Brain pericyte (primary cell): ENCODE data around the gene RNF123.
"Not testable (repeated sequence)": the region's sequence is repeated elsewhere in the genome, so short reads cannot be mapped to it uniquely, and the experiment has no call there.

Experiments used
- DNase-seq: peaks from one replicate; pipeline ENCODE4 v3.0.0-alpha.2; 2012; ENCODE audit warnings: low read depth, low spot score

Gene RNF123

GRCh38 chr3:49680493-49681231 lies 8.7 kb upstream of the RNF123 start:
- DNase-seq = no peak

GRCh38 chr3:49681232-49681522 lies 8.2 kb upstream of the RNF123 start:
- DNase-seq = no peak

DNA sequence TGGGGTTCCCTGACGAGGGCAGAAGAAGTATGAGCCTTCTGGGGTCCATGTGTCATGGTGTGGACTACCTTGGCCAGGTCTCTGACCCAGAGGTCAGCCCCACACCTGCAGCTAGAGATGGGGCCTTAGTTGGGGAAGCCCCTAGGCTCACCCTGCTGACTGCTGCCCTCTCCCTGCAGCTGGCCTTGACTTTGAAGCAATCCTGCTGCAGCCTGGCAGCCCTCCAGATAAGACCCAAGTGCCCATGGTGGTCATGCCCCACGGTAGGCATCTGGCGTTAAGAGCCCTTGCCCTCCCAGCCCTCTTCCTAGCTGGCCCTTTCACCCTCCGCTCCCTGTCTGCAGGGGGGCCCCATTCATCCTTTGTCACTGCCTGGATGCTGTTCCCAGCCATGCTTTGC lies 7.8 kb upstream of the RNF123 start:
- DNase-seq = no peak

GRCh38 chr3:49683162-49683561 lies 6.2 kb upstream of the RNF123 start:
- DNase-seq = no peak

DNA sequence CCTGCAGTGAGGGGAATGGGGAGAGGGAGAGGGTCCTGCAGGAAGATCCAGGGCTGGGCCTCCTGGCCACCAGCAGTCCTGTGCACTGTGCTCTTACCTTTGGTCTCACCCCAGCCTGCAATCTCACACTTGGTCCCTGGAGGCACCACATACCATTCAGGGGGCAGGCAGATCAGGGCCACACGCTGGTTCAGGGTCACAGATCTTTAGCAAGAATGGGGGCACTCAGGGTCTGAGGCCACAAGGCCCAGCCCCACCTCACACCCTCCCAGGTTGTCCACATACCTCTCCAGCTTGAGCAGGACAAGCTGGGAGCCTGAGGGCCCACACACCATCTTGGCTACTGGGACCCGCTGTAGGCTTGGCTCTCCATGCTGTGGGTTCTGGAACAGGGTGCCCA lies 4.9 kb upstream of the RNF123 start:
- DNase-seq = not testable (repeated sequence)

DNA sequence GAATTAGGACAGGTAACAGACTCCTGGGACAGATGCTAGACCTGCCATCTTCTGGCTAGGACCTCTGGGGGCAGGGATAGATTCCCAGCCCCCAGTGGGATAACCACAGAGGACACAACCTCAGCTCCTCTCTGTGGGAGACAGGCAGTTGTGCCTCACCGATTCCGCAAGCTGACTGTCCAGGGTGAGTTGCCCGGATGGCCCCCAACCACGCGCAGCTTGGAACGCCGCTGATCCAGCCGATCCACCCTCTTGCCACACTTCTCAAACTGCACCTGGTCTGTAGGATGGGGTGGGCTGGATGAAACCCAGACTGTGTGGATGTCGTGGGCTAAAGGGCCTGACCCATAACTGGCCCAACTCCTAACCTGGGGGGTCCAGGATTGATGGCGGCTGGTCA lies 4.3 kb upstream of the RNF123 start:
- not testable (repeated sequence) for DNase-seq

- not testable (repeated sequence) for DNase-seq
Measured at GRCh38 chr3:49685846-49686245, 3.5 kb upstream of the RNF123 start.

DNA sequence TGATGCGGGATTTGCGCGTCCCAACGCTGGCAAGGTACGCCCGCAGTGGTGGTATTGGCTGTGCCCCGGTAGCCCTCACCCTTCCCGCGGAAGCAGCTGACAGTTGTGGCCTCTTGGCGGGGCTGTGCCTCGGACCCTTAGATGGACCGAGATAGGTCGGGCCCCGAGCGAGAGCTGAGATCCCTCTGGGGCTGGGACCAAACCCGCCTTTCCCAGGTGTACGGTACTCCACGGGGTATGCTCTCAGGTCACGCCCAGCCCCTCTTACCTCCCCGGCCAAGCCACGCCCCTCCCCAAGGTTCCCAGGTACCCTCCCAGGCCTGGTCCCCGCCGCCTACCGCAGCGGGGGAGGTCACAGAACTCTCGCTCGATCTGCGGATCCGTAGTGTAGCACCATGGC lies 3.0 kb upstream of the RNF123 start:
- DNase-seq = not testable (repeated sequence)

DNA sequence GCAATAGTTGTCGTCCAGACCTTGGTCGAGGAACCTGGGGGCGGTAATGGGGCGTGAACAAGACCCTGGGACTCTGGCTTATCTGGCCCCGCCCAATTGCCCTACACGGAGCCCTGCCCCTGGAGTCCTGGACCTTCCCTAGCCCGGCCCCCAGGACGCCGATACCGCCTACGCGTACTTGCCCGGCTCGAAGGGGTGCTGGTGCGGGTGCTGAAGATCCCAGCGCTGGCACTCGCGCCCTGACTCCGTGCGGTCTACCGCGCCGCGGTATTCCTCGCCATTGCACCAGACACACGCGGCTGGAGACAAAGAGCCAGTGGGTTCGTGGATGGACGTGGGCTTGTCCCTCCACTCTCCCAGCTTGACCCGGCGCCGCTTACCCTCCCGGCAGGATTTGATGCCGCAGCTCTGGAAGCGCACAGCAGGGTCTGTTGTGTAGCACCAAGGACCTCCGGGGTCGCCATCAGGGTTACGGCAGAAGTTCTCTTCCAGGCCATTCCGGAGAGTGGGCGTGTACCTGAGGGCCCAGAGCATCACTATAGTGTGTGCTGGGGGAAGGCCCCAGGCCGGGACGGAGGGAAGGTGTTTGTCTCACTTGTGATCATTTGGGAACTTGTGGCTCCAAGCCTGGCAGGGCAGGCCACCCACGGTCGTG lies 2.5 kb upstream of the RNF123 start:
- DNase-seq = not testable (repeated sequence)

DNA sequence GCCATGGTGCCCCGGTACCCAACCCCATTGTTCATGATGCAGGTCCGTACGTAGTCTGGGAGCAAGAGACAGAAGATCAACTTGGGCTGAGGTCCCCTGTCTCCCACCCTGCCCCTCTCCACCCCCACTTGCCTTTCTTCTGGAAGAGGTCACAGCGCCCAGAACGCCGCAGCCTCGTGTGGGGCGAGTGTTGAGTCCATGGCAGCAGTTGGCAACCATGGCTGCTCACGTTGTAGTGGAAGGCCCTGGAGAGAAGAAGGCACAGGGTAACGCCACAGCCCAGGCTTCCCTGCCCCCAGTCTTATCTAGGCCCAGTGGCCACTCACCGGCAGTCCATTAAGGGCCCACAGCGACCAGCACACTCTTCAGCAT lies 1.9 kb upstream of the RNF123 start:
- not testable (repeated sequence) for DNase-seq

DNA sequence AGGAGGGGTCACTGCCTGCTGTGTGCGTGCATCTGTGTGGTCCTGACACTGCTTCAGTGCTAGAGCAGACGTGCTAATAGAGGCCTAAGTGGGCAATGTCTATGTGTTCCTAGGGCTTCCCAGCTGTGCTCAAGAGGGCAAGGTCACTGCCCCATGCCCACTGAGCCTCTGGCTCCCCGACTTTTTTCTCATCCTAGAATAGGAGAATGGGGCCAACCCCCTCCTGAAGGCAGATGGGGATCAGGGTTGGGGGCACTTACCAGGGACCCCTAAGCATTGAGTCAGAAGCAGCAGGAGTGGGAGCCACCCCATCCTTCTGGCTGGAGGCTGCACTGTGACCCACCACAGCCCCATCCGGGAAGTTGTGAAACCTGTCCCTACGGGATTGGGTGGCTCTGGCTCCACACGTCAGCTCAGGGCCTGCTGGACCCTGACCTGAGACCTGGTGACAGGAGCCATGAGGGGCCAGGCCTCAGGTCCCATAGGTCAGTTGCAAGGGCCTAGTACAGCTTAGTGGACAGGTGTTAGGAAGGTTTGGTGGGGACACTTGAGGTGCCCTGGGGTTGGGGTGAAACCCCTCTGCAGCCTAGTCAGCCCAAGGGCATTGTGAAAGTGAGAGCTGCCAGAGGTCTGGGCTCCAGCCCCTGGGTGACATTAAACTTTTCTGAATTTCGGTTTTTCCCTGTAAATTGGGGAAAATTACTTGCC lies 865 bp upstream of the RNF123 start:
- not testable (repeated sequence) for DNase-seq

- not testable (repeated sequence) for DNase-seq
Measured at GRCh38 chr3:49689908-49690624, 709 bp downstream of the RNF123 start.

- DNase-seq = not testable (repeated sequence)
Measured at GRCh38 chr3:49690856-49691255, 1.5 kb downstream of the RNF123 start.

GRCh38 chr3:49691481-49691880 lies 2.1 kb downstream of the RNF123 start:
- DNase-seq = not testable (repeated sequence)

GRCh38 chr3:49694409-49695070 lies 5.2 kb downstream of the RNF123 start:
- not testable (repeated sequence) for DNase-seq

- DNase-seq = not testable (repeated sequence)
Measured at GRCh38 chr3:49695350-49696015, 6.1 kb downstream of the RNF123 start.

GRCh38 chr3:49699281-49699979 lies 10.1 kb downstream of the RNF123 start:
- DNase-seq = no peak

GRCh38 chr3:49700014-49700413 lies 10.7 kb downstream of the RNF123 start:
- DNase-seq = no peak

DNA sequence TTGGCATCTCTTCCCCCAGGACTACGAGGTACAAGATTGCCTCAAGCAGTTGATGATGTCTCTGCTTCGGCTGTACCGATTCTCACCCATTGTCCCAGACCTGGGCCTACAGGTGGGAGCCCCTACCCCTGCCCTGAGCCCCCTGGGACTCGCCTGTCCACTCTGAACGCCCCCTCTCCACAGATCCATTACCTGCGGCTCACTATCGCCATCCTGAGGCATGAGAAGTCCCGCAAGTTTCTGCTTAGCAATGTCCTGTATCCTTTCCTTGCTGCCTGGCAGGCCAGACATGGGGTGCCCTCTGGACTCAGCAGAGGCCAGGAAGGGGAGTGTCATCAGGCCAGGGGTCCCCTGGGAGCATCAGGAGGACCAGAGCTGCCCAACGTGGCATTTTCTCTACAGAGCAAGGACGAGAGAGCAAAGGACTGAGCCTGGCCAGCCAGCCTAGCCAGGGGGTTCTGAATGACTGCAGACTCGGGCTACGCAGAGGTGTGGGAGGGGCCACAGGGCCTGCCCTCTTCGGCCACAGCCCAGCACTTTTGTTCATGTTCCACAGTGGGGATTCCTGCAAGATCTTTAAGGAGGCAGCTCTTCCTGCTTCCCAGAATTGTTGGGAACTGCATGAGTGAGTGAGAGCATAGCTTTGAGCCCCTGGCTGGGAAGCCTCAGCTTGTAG lies 11.2 kb downstream of the RNF123 start:
- DNase-seq = no peak
